Stimulated activated CD4-positive, alpha-beta T cell treated with anti-CD3 and anti-CD28 coated beads, Interleukin-15, amount 100 ng/mL, for 48 hours (primary cell): Measurements from ENCODE around the gene ZFC3H1.

Source experiments
- DNase-seq, 2 donors: peaks; one replicate each; pipeline ENCODE4 v3.0.0-alpha.2; 2020; ENCODE audit warnings: low read depth in 2 of 2

ZFC3H1 gene

DNA sequence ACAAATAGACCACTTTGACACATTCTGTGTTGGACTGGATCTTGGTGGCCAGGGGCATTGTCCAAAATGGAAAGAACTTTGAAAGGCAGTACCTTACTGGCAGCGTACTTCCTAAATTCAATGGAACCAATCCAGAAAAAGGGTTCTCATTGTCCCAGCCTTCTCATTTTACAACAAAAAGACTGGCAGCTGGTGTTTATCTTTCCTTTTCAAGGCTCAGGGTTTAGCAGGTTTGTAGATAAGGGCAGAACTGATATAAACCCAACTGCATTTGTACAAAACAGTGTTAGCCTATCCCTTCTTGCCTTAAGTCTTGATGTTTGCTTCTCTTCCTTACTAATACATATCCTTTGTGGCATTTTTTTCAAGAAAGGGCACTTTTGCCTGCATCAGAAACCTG, 8.2 kb upstream of the ZFC3H1 start:
- no peak for DNase-seq

GRCh38 chr12:71671311-71671710, 7.7 kb upstream of the ZFC3H1 start:
- DNase-seq = no peak

GRCh38 chr12:71666259-71666658, 2.6 kb upstream of the ZFC3H1 start:
- DNase-seq = no peak

DNA sequence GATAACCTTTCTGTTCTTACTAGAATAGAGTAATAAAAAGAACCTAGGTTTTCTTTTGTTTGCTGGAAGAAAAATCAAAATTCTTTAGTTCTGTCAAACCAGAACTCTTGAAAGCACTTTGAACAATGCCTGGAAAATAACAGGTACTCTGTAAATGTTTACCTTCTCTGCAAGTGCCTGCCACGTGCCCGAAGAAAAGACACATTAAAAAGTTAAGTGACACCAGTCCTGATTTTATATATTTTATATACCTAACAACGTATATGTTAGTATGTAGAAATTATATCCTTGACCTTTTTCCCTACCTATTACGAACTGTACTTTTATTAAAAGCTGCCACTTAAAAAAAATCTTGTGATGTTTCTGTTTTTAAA, 1.4 kb upstream of the ZFC3H1 start:
- DNase-seq = no peak

DNA sequence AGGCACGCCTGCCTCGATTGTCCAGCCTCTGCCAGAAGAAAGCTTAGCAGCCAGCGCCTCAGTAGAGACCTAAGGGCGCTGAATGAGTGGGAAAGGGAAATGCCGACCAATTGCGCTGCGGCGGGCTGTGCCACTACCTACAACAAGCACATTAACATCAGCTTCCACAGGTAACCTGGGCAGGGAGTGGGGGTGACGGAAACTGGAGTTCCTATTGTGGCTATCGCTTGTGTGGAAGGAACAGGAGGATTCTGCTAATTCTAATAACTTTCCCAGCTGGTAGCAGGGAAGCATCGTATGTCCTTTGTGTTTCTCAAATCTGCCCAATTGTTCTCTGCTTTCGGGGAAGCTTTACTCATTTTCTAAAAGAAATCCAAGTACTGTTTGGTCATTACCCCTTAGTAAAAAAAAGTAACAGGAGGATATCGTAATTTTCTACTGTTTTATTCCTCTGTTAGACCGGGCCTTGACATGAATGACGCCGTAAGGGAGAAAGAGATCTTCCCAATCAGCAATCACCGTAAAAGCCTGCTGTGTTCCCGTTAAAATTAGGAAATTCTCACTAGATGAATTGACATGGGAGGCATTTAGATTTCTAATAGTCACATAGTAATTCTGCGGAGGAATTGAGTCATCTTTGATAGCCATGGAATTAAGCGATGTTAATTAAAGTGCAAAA, 902 bp upstream of the ZFC3H1 start:
- DNase-seq = no peak

DNA sequence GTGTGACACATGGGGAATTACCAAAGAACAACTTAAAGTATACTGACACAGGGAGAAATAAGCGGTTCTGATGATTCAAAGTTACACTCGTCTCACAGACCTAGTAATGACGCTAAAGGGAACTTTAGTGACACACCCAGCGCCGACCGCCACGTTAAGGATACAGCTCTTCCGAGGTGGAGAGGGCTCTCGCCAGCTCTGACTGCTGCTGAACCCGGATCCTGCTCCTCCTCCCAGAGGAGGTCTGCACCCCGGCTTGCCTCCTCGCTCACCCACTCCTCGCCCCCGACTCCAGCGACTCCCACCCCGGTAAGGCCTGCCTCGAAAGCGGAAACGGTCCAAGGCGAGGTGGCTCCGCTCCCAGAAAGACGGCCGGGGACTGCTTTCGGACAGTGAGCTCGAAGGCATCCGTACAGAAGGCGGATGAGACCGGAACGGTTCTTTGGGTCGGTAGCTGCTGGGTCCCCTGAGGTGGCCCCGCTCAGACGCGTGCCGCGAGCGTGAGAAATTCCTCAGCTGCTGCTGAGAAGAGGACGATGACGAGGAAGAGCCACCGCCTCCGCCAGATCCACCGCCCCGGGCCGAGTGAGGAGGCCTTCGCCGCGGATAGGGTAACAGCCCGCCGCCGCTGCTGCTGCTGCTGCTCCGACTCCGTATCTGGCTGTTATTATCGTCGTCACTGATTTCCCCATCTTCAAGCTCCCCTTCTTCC, 643 bp downstream of the ZFC3H1 start:
- DNase-seq = peak; percentile 66 to 72

DNA sequence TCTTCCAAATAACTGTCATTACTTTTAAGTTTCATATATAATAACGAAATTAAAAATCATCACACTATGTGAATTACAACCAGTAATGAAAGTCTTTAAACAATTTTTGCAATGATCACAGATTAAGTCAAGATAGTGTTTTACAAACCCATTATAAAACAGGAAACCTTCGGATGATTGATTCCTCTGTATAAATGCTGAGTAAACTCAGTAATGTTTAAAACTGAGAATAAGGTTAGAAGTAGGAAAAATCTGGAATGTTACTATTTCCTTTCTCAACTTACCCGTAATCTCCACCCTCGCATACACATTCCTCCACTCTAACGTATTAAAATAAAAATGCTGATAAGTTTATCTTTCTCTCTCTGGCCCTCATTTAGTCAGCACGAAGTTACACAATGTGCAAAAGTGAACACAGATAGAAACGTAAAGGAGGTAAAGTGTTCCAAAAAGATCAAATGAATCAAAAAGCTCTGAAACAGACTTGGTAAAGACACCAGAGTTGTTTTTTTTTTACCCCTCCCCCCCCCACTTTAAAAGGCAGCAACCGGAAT, 1.6 kb downstream of the ZFC3H1 start:
- no peak for DNase-seq

GRCh38 chr12:71656740-71657139, 6.9 kb downstream of the ZFC3H1 start:
- no peak for DNase-seq

GRCh38 chr12:71655907-71656306, 7.7 kb downstream of the ZFC3H1 start:
- DNase-seq = no peak

- no peak for DNase-seq
These were observed 8.2 kb downstream of the ZFC3H1 start for GRCh38 chr12:71655495-71655894.

DNA sequence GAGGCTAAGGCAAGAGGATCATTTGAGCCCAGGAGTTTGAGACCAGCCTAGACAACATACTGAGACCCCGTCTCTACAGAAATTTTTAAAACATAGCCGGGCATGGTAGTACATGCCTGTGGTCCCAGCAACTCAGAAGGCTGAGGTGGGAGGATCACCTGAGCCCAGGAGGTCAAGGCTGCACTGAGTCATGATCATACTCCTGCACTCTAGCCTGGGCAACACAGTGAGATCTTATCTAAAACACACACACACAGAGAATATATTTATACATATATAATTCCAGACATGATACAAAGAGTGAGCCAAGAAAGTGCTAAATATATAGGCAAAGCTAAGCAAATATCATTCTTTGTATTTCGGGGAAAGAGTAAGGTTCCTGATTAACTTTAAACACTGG, 9.4 kb downstream of the ZFC3H1 start:
- DNase-seq = no peak

DNA sequence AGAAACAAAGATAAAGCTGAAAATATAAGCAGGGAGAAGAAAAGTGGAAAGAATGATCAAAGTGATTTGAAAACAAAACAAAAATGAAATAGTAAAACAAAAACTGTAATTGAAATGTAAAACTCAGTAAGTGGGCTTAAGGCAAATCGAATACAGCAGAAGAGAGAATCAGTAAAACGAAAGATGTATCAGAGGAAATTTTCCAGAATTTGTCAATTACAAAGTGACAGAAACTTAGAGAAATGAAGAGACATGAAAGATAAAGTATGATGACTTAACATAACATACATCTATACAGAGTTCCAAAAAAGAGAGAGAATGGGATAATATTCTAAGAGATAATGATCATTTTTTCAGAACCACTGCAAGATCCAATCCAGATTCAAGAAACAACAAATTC, 10.5 kb downstream of the ZFC3H1 start:
- no peak for DNase-seq

DNA sequence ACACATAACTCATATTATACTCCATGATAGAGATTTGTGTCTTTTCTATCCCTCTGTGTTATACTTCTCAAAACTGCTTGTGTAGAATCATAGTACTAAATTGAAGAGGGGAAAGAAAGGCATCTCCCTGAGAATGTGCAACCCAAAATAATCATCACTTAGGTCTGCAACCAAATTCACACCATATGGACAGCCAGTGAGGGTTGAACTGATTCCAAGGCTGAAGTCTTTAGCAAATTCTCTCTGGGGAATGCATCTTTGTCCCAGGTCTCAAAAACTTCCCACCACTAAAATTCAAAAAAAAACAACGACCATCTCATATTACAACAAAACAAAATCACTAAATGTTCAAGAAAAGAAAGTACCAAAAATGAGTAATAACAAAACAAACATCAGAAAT, 11.0 kb downstream of the ZFC3H1 start:
- DNase-seq = no peak

GRCh38 chr12:71649401-71649800, 14.2 kb downstream of the ZFC3H1 start:
- DNase-seq = no peak

GRCh38 chr12:71648537-71648936, 15.1 kb downstream of the ZFC3H1 start:
- no peak for DNase-seq

DNA sequence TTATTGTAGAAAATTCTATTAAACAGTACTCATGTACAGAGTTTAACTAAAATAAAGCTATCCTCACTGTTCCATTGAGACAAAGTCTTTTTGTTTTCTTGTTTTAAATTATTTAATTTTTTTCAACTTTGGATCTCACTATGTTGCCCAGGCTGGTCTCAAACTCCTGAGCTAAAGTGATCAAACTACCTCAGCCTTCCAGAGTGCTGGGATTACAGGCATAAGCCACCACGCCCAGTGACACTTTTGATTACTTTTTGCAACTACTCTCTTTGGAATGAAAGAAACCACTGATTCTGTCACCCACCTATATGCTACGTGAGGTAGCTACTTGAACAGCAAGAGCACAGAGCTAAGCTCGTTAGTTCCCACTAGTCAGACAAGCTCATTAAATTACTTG, 17.1 kb downstream of the ZFC3H1 start:
- DNase-seq = no peak

- DNase-seq = no peak
These were observed 18.4 kb downstream of the ZFC3H1 start for GRCh38 chr12:71645268-71645667.

GRCh38 chr12:71642264-71642663, 21.4 kb downstream of the ZFC3H1 start:
- no peak for DNase-seq

DNA sequence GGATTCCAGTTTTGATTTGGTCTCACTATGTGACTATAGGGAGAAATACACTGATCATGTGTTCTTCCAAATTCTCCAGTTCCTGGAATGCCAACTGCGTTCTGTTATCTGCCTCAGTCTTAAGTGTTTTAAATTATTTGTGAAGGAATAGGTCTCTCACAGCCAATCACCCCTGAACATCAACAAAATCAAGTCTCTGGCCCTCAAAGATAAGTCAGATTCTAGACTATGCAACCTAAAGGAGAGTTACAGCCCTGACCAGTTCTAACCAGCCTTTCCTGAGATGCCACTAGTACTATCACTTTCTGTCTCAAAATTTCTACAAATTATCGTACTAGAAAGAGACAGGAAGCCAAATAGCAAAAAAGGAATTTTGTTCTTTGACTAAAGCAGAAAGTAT, 22.3 kb downstream of the ZFC3H1 start:
- DNase-seq = no peak

DNA sequence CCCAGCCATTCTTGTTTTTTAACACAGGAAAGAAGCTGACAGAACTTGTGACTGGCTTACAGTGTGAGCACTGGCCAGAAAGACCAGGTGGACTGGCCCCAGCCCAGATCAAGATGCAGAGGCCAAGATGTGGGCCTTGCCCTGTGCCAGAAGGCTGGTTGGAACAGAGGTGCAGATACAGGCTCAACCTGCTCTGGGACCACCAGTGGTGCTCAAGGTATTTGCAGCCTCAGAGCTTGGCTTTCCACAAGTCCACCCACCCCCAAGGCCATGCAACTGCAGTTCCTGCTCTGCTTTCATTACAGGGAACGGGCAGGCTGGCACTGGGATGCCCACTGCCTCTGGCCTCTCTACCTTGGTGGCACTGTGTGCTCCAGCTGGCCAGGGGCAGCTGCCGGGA, 23.3 kb downstream of the ZFC3H1 start:
- DNase-seq = no peak

DNA sequence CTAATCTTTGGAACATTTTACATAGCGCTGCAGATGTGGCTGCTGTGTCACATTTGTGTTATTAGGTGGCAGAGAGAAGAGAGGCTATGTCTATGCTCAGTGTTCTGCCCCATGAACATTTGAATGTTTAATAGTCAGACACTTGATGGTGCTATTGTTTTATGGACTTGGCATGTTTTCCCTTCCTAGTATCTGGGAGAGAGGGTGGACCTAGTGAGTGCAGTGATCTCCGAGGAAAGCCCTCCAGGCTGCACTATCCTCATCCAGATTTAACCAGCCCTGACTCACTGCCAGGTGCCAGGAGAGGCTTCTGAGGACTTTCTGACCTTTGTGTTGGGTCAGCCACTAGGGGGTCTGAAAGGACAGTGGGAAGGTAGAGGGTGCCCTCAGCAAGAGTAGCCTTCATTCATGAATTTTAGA, 24.3 kb downstream of the ZFC3H1 start:
- DNase-seq = no peak

DNA sequence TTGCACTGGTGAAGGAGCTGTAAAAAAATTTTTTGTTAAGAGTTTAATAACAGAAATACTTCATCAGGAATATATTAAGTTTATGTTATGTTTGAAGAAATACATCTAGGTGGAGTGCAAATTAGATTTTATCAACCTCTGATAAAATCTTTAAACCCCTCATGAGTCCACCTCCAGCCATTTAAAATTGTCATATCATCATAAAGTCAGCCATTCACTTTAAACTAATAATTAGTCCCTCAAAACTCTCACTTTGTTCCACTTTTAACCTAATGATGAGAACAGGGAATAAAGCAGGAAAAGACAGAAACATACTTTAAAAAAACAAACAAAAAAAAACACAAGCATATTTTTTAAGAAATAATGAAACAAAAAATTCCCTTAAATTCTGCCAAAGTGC, 25.1 kb downstream of the ZFC3H1 start:
- no peak for DNase-seq

GRCh38 chr12:71636704-71637115, 26.9 kb downstream of the ZFC3H1 start:
- no peak for DNase-seq
